Stomach (tissue), 9 donors: ENCODE measurements around the gene IRF7. TPM values are rescaled to one million over a fixed set of nuclear protein-coding genes. Genes with fewer than 3 reads are reported as not detected.

Experiments
- DNase-seq, 2 donors: peaks; one replicate each; pipeline versions ENCODE4 v3.0.0 to v3.0.0-alpha.2; 2013 to 2019
- H3K27ac ChIP-seq, 5 donors: fragments of 200-600 bp in 4 of 5; sonication (generic) in 4 of 5; one replicate each; pipeline ENCODE4 v1.5.1; 2013 to 2019; ENCODE audit warnings: mild to moderate bottlenecking in 1 of 5, moderate library complexity in 1 of 5
- H3K27me3 ChIP-seq, 3 donors: fragments of 200-600 bp; sonication (generic); one replicate each; pipeline ENCODE4 v1.5.1; 2017 to 2019; ENCODE audit warnings: mixed run types in 1 of 3
- H3K36me3 ChIP-seq, 4 donors: fragments of 200-600 bp; sonication (generic); 1 replicate in 3 of 4; 2 replicates in 1 of 4; pipeline ENCODE4 v1.5.1; 2016 to 2019
- H3K4me1 ChIP-seq, 4 donors: fragments of 200-600 bp; sonication (generic); one replicate each; pipeline ENCODE4 v1.5.1; 2016 to 2019
- H3K4me3 ChIP-seq, 4 donors: fragments of 200-600 bp; sonication (generic) in 3 of 4; one replicate each; pipeline ENCODE4 v1.5.1; 2016 to 2019; ENCODE audit warnings: mild to moderate bottlenecking in 1 of 4
- H3K9me3 ChIP-seq, 4 donors: fragments of 200-600 bp; sonication (generic); one replicate each; pipeline ENCODE4 v1.5.1; 2016 to 2019
- EP300 ChIP-seq: sonication (generic); formaldehyde crosslinking; IDR thresholded peaks from one replicate; pipeline ENCODE4 v1.6.1; 2017; ENCODE audit warnings: antibody characterized with exemption
- POLR2A ChIP-seq, 4 donors: fragments of 450-650 bp; IDR thresholded peaks; one replicate each; pipeline ENCODE4 v1.6.1; 2016; ENCODE audit warnings: antibody characterized with exemption in 4 of 4, control low read depth in 2 of 4, mild to moderate bottlenecking in 1 of 4, moderate library complexity in 1 of 4
- POLR2AphosphoS5 ChIP-seq, 3 donors: sonication (generic); formaldehyde crosslinking; IDR thresholded peaks; one replicate each; pipeline ENCODE4 v1.6.1; 2016; ENCODE audit warnings: antibody characterized with exemption in 3 of 3
- WGBS, 5 donors: extraction: QIAGEN DNeasy Blood & Tissue Kit in 3 of 5; methylation state at CpG; one replicate each; pipeline versions ENCODE4 v1.1.5 to v1.1.7; 2013 to 2018; 5-methylcytosine and 5-hydroxymethylcytosine counted together
- intact Hi-C: fragments of 100-400 bp; cut with DNase I; formaldehyde crosslinking; loops from one replicate; pipeline ENCODE4 v1.15.1; 2023; ENCODE audit warnings: low total_unique reads
- polyA plus RNA-seq, 3 donors: library from polyadenylated mRNA; stranded (reverse); fragments of 200-250 nt; gene quantifications; one replicate each; pipeline ENCODE4 v1.2.3, GENCODE V29; 2013
- total RNA-seq, 5 donors: library from RNA; depleted of rRNA; stranded (reverse); fragments of >200 nt; gene quantifications; one replicate each; pipeline versions ENCODE4 v1.1.0 to v1.2.3, GENCODE V29; 2014 to 2016
- TF ChIP-seq, protein P1 (sequence below), 7 experiments: fragments of 450-650 bp in 4 of 7; fragments of 200-600 bp in 3 of 7; sonication (generic) in 3 of 7; IDR thresholded peaks; one replicate each; pipeline ENCODE4 v1.5.1; 2016 to 2019; ENCODE audit warnings: antibody characterized with exemption in 7 of 7, control low read depth in 2 of 7, mild to moderate bottlenecking in 1 of 7
- donor health status: healthy with polysubstance abuse.
- donor health status: Bipolar disorder and iron deficiency.
- donor health status: healthy.

Gene IRF7
- total and polyA plus RNA-seq, 8 donors, result 5.7 to 49.1 (median 33.7) TPM

DNA sequence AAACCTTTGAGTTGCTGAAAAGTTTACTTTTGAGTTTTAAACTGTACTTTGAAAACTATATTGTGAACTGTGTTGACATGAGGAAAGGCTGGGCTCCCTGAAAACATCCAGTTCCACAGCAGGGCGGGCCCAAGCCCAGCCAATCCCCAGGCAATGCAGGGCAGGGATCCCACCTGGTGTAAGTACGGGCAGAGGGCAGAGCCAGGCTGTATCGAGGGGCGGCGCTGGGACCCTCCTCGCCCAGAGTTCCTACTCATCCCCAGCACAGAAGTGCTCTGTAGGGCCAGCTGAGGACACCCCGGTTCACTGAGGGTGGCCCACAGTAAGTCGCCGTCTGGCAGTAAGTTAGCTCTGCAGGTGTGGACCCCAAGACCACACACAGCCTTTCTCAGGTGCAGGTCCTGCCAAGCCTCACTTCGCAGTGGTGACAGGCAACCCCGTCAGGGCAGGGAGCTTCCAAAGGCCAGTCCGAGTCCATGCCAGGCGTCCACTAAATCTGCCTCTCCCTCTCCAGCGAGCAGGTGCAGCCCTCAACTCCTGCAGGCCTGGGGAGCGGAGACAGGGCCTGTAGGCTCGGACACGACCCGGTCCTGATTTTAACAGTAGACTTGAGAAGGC lies 48.6 kb downstream of the IRF7 start:
- peak in 1 of 2 donors; percentile 46 for DNase-seq
- peak overlapping the region; percentile 82 to 94 (median 90) for H3K27ac ChIP-seq
- H3K9me3 ChIP-seq, result no peaks in the 10 kb centered on the region
- peaks cover 25 to 50% (median 48%) of the 10 kb centered on the region in 4 donors for H3K4me1 ChIP-seq
- intact Hi-C loops, result no loop called here
- H3K27me3 ChIP-seq, result peaks cover 0 to 9% (median 0%) of the 10 kb centered on the region in 3 donors
- H3K36me3 ChIP-seq, result peaks cover 0 to 16% (median 7%) of the 10 kb centered on the region in 4 donors
- WGBS, 5 donors, result 45 to 68% (median 66%) methylated on average over 4 to 18 of the region's 18 CpGs
- peak overlapping the region in 3 of 4 donors; percentile 62 to 69 (median 65) for H3K4me3 ChIP-seq
- no peak for TF ChIP-seq EP300
- TF ChIP-seq POLR2A (IDR thresholded peaks at IDR 0.05), result no peak
- TF ChIP-seq POLR2AphosphoS5 (IDR thresholded peaks at IDR 0.05), result no peak
- TF ChIP-seq, protein P1, sequence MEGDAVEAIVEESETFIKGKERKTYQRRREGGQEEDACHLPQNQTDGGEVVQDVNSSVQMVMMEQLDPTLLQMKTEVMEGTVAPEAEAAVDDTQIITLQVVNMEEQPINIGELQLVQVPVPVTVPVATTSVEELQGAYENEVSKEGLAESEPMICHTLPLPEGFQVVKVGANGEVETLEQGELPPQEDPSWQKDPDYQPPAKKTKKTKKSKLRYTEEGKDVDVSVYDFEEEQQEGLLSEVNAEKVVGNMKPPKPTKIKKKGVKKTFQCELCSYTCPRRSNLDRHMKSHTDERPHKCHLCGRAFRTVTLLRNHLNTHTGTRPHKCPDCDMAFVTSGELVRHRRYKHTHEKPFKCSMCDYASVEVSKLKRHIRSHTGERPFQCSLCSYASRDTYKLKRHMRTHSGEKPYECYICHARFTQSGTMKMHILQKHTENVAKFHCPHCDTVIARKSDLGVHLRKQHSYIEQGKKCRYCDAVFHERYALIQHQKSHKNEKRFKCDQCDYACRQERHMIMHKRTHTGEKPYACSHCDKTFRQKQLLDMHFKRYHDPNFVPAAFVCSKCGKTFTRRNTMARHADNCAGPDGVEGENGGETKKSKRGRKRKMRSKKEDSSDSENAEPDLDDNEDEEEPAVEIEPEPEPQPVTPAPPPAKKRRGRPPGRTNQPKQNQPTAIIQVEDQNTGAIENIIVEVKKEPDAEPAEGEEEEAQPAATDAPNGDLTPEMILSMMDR (IDR thresholded peaks at IDR 0.05), result no peak

DNA sequence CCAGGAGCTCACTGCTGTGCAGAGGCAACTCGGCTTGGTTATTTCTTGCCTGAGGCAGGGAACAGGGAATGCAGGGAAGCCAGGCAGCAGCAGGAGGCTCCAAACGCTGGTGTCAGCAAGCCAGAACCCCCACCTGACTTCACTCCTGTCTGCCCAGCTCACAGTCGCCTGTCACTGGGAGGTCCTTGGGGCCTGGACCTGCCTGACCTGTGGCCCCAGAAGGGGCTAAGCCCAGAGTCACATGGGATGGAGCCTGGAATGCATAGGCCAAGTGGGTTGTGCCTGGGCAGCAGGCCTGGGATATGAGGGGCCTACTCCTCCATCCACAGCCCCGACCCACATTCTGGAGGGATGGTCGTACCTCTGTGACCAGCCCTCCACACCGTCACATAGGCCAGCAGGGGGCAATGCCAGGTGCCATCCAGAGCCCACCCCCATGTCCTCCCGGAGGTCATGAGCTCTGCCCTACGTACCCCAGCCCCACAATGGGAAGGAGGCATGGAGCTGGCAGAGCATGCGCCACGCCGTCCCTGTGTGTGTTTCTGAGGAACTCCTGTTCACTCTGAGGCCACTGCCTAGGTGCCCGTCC lies 49.7 kb downstream of the IRF7 start:
- Histone ChIP-seq H3K9me3 (no peaks in the 10 kb centered on the region), H3K4me3 (no peak overlapping the region), H3K27ac (peak overlapping the region in 2 of 5 donors; percentile 1 to 31), H3K27me3 (peaks cover 0 to 9% (median 0%) of the 10 kb centered on the region in 3 donors), H3K4me1 (peaks cover 27 to 61% (median 59%) of the 10 kb centered on the region in 4 donors), H3K36me3 (peaks cover 0 to 16% (median 7%) of the 10 kb centered on the region in 4 donors)
- TF ChIP-seq EP300, result no peak
- TF ChIP-seq, protein P1 (IDR thresholded peaks at IDR 0.05), result peak in 1 of 7 experiments; percentile 5
- intact Hi-C loops, result no loop called here
- DNase-seq, result peak in 1 of 2 donors; percentile 9
- WGBS, 5 donors, result 66 to 80% (median 74%) methylated on average over 7 to 12 of the region's 12 CpGs

DNA sequence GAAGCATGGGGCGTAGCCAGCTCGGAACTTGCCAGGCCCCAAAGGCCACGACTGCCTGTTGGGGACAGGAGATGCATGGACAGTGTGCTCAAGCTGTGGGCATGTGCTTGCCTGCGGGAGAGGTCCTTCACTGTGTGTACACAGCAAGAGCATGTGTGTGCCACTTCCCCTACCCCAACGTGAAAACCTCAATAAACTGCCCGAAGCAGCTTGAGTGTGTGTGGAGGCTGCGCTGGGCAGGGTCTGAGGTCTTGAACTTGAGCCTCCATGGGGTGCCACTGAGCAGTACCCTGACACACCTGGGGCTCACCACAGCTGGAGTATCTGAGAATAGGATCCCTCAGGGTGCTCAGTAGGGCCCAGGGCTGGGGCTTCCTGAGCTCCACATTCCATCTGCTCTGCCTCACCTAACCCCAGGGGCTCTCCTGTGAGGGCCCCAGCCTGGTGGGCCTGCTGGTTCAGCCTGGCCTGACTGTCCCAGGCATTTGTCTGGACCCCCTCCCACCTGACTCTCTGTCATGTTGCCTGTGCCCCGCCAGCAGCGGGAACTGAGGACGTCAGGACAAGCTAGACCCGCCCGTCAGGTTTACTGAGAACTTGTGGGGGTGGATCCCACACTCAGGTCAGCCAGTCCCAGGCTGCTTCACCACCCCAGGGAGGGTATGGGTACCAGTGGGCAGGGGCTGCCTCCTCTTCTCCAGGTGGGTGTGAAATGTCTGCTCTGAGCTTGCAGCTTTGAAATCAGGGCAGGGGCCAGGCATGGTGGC lies 51.8 kb downstream of the IRF7 start:
- TF ChIP-seq EP300, result no peak
- TF ChIP-seq, protein P1 (IDR thresholded peaks at IDR 0.05), result no peak
- TF ChIP-seq POLR2A (IDR thresholded peaks at IDR 0.05), result no peak
- TF ChIP-seq POLR2AphosphoS5 (IDR thresholded peaks at IDR 0.05), result no peak
- DNase-seq, result peak in 1 of 2 donors; percentile 61
- Histone ChIP-seq H3K27me3 (peaks cover 0 to 12% (median 0%) of the 10 kb centered on the region in 3 donors), H3K4me3 (no peak overlapping the region), H3K36me3 (peaks cover 0 to 16% (median 7%) of the 10 kb centered on the region in 4 donors), H3K9me3 (no peaks in the 10 kb centered on the region), H3K27ac (peak overlapping the region in 3 of 5 donors; percentile 29 to 95 (median 29)), H3K4me1 (peaks cover 29 to 68% (median 64%) of the 10 kb centered on the region in 4 donors)
- intact Hi-C loops, result no loop called here
- 53 to 72% (median 60%) methylated on average over 1 to 12 of the region's 12 CpGs for WGBS, 5 donors
